Endothelial cell of umbilical vein (primary cell): ENCODE results near the gene TJP3. TPM values are rescaled to one million over a fixed set of nuclear protein-coding genes. Genes with fewer than 3 reads are reported as not detected.

Experiments
- BruUV-seq: library from RNA; stranded (reverse); fragments of 400-500 nt; replicated peaks from 2 replicates; lab custom pipeline; 2021; lab: Mats Ljungman, UMichigan
- CTCF ChIA-PET: fragments of 300-600, 350-600 bp; sonication (Branson Sonifier 250); formaldehyde crosslinking; loops from one replicate; lab custom pipeline; 2021; ENCODE audit warnings: antibody characterized with exemption, inconsistent platforms; lab: Charles Lee
- POLR2A ChIA-PET: fragments of 300-600, 350-600 bp; sonication (Branson Sonifier 250); formaldehyde crosslinking; loops from one replicate; lab custom pipeline; 2021; ENCODE audit warnings: antibody characterized with exemption, inconsistent platforms; lab: Charles Lee
- DNase-seq: peaks from one replicate; pipeline ENCODE4 v3.0.0-alpha.2; 2011; ENCODE audit warnings: low read depth, low spot score
- FAIRE-seq: peaks from 2 replicates; lab custom pipeline; 2011; peaks lifted over from hg19 to GRCh38; lab: Jason Lieb, UNC
- H2AFZ ChIP-seq: 2 replicates; pipeline ENCODE4 v1.6.0; 2012; ENCODE audit warnings: low read depth, low read length, control low read depth, inconsistent platforms
- H3K27ac ChIP-seq: 2 replicates; pipeline ENCODE4 v1.5.1; 2011; ENCODE audit warnings: low read depth, mild to moderate bottlenecking, control low read depth, low read length, moderate library complexity; ENCODE audit not compliant: insufficient read depth
- H3K27me3 ChIP-seq, 2 experiments: 2 replicates each; pipeline versions ENCODE4 v1.6.0 to v1.6.1; 2011; ENCODE audit warnings: low read length in 2 of 2, mixed read lengths in 1 of 2; ENCODE audit not compliant: control insufficient read depth in 2 of 2, insufficient read depth in 2 of 2
- H3K36me3 ChIP-seq, 2 experiments: 2 replicates in 1 of 2; 3 replicates in 1 of 2; pipeline ENCODE4 v1.5.1; 2011; ENCODE audit warnings: low read length in 2 of 2, mild to moderate bottlenecking in 1 of 2, moderate library complexity in 1 of 2; ENCODE audit not compliant: control insufficient read depth in 2 of 2, insufficient read depth in 2 of 2; ENCODE audit errors: extremely low read depth in 1 of 2
- H3K4me1 ChIP-seq: 3 replicates; pipeline ENCODE4 v1.5.1; 2011; ENCODE audit warnings: mild to moderate bottlenecking, low read length; ENCODE audit not compliant: control insufficient read depth, insufficient read depth; ENCODE audit errors: extremely low read depth
- H3K4me2 ChIP-seq: 2 replicates; pipeline ENCODE4 v1.6.1; 2011; ENCODE audit warnings: low read length, control low read depth, mixed read lengths; ENCODE audit not compliant: insufficient read depth
- H3K4me3 ChIP-seq, 3 experiments: fragments of 200-600 bp in 1 of 3; sonication (generic), shearing (Covaris generic) in 1 of 3; replicated peaks in 1 of 3; 2 replicates each; pipeline ENCODE4 v1.5.1; 2011 to 2016; ENCODE audit warnings: control low read depth in 3 of 3, low read length in 3 of 3, mild to moderate bottlenecking in 2 of 3, inconsistent platforms in 1 of 3, low read depth in 1 of 3, moderate library complexity in 1 of 3; ENCODE audit not compliant: insufficient read depth in 1 of 3
- H3K79me2 ChIP-seq: 2 replicates; pipeline ENCODE4 v1.6.0; 2012; ENCODE audit warnings: low read length, inconsistent platforms; ENCODE audit not compliant: control insufficient read depth, insufficient read depth
- H3K9ac ChIP-seq: replicated peaks from 2 replicates; pipeline ENCODE3; 2011; ENCODE audit warnings: low read length, control low read depth; ENCODE audit not compliant: insufficient read depth; ENCODE audit errors: extremely low read depth
- H3K9me1 ChIP-seq: replicated peaks from 3 replicates; pipeline ENCODE4 v1.6.0; 2011; ENCODE audit warnings: mild to moderate bottlenecking, low read length; ENCODE audit not compliant: control insufficient read depth, insufficient read depth; ENCODE audit errors: extremely low read depth
- H3K9me3 ChIP-seq: replicated peaks from 2 replicates; pipeline ENCODE4 v1.5.1; 2012; ENCODE audit warnings: low read length, inconsistent platforms; ENCODE audit not compliant: control insufficient read depth, insufficient read depth
- H4K20me1 ChIP-seq: replicated peaks from 2 replicates; pipeline ENCODE3; 2011; ENCODE audit warnings: mild to moderate bottlenecking, low read length; ENCODE audit not compliant: control insufficient read depth, insufficient read depth; ENCODE audit errors: extremely low read depth
- CTCF ChIP-seq, 2 donors: IDR thresholded peaks; 1 replicate in 1 of 2; 2 replicates in 1 of 2; pipeline ENCODE4 v1.5.1; 2011; ENCODE audit warnings: low read length in 2 of 2, mild to moderate bottlenecking in 2 of 2, moderate library complexity in 2 of 2, control low read depth in 1 of 2, inconsistent platforms in 1 of 2, low read depth in 1 of 2; ENCODE audit not compliant: insufficient read depth in 1 of 2; ENCODE audit errors: extremely low read depth in 1 of 2
- EZH2 ChIP-seq: IDR thresholded peaks from 2 replicates; pipeline ENCODE4 v1.6.1; 2012; ENCODE audit warnings: borderline replicate concordance, low read depth, mild to moderate bottlenecking, moderate library complexity, low read length, inconsistent platforms; ENCODE audit not compliant: severe bottlenecking
- FOS ChIP-seq: IDR thresholded peaks from 2 replicates; pipeline ENCODE4 v1.6.1; 2011; ENCODE audit warnings: mild to moderate bottlenecking, low read length, moderate library complexity, borderline replicate concordance; ENCODE audit not compliant: insufficient read depth
- GATA2 ChIP-seq: IDR thresholded peaks from 2 replicates; pipeline ENCODE4 v1.7.0; 2011; ENCODE audit warnings: low read depth, mild to moderate bottlenecking, moderate library complexity, mixed read lengths, low read length; ENCODE audit not compliant: insufficient read length, insufficient read depth
- JUN ChIP-seq: IDR thresholded peaks from 2 replicates; pipeline ENCODE4 v1.6.1; 2011; ENCODE audit warnings: borderline replicate concordance, low read depth; ENCODE audit not compliant: insufficient read length, insufficient read depth
- MAX ChIP-seq: IDR thresholded peaks from 2 replicates; pipeline ENCODE4 v1.6.1; 2011; ENCODE audit not compliant: insufficient read depth, insufficient read length
- MYC ChIP-seq: IDR thresholded peaks from one replicate; pipeline ENCODE4 v1.6.1; 2011; ENCODE audit warnings: mild to moderate bottlenecking, low read depth, low read length
- POLR2A ChIP-seq: IDR thresholded peaks from 2 replicates; pipeline ENCODE4 v1.6.1; 2012; ENCODE audit warnings: low read depth, mild to moderate bottlenecking, control low read depth, low read length
- POLR2AphosphoS5 ChIP-seq: IDR thresholded peaks from 2 replicates; pipeline ENCODE4 v1.6.1; 2012; ENCODE audit warnings: low read depth, mild to moderate bottlenecking, control low read depth, low read length, moderate library complexity; ENCODE audit not compliant: insufficient read depth
- dilution Hi-C: fragments of 300-500 bp; cut with MboI; formaldehyde crosslinking; loops from one replicate; pipeline ENCODE4 v1.15.0; 2019; ENCODE audit warnings: low sequenced_read_pairs; ENCODE audit not compliant: extremely low pct_ligation_motif_present
- intact Hi-C: fragments of 100-400 bp; cut with micrococcal nuclease; formaldehyde crosslinking; loops from one replicate; pipeline ENCODE4 v1.10.0; 2022
- polyA plus RNA-seq, 4 experiments: library from polyadenylated mRNA; depleted of rRNA in 3 of 4; stranded (reverse) in 3 of 4; unstranded in 1 of 4; fragments of >200 nt; gene quantifications; 2 replicates each; pipeline versions ENCODE4 v1.2.1 to v1.2.3, GENCODE V29; 2011 to 2012; ENCODE audit warnings: missing spikeins in 1 of 4
- total RNA-seq: library from RNA; stranded (reverse); gene quantifications from 2 replicates; pipeline ENCODE4 v1.2.3, GENCODE V29; 2021

The TJP3 gene
- total and polyA plus RNA-seq, 2 donors (not counting 3 experiments of a cell fraction or from before 2014, with no cell fraction given), result 0.10 TPM; not detected in 1

GRCh38 chr19:3682286-3682685 lies 25.9 kb upstream of the TJP3 start:
- H3K36me3 ChIP-seq, result peaks cover 0 to 2% of the 10 kb centered on the region in 2 experiments
- TF ChIP-seq JUN, result no peak
- no peak for TF ChIP-seq MYC
- TF ChIP-seq GATA2, result no peak
- TF ChIP-seq POLR2A, result no peak
- TF ChIP-seq MAX, result no peak
- no peak for TF ChIP-seq CTCF (IDR thresholded peaks at IDR 0.05; ENCODE audit: extremely low read depth in 1 of 2, insufficient read depth in 1 of 2, low read depth in 1 of 2, low read length in 2 of 2)
- TF ChIP-seq EZH2, result no peak
- TF ChIP-seq FOS, result no peak
- TF ChIP-seq POLR2AphosphoS5, result no peak
- ChIA-PET CTCF (interaction anchor here (0.7 to 1.3 kb wide), 4 partner anchors 10 to 18 kb away, joined by 3 to 6 read pairs (median 4); partner anchors contain the start of gene PIP5K1C), POLR2A (interaction anchor here (1.1 to 1.2 kb wide), 2 partner anchors 8 to 11 kb away, joined by 3 read pairs; no protein-coding TSS in a partner anchor)
- BruUV-seq, result no TSS peak
- no peaks in the 10 kb centered on the region for H3K27me3 ChIP-seq
- peaks cover 15% of the 10 kb centered on the region for H3K4me1 ChIP-seq
- H3K9ac ChIP-seq, result no peak overlapping the region
- no peak overlapping the region for H3K4me2 ChIP-seq
- no peak for DNase-seq
- peaks cover 8% of the 10 kb centered on the region for H3K79me2 ChIP-seq
- H4K20me1 ChIP-seq, result no peaks in the 10 kb centered on the region
- no peaks in the 10 kb centered on the region for H3K9me3 ChIP-seq
- dilution Hi-C loops, result no loop called here
- no peak overlapping the region for H2AFZ ChIP-seq
- intact Hi-C loops, result no loop called here
- H3K27ac ChIP-seq, result peak overlapping the region; percentile 16
- no peak overlapping the region for H3K4me3 ChIP-seq
- H3K9me1 ChIP-seq, result no peaks in the 10 kb centered on the region
- FAIRE-seq, result no peak
